Activated CD4-positive, alpha-beta T cell treated with anti-CD3 and anti-CD28 coated beads, Interleukin-2, amount 50 U/mL, for 16 hours (primary cell): ENCODE data around the gene SLC2A2.

ENCODE experiments used
- DNase-seq: peaks from one replicate; pipeline ENCODE4 v3.0.0-alpha.2; 2020

The SLC2A2 gene

DNA sequence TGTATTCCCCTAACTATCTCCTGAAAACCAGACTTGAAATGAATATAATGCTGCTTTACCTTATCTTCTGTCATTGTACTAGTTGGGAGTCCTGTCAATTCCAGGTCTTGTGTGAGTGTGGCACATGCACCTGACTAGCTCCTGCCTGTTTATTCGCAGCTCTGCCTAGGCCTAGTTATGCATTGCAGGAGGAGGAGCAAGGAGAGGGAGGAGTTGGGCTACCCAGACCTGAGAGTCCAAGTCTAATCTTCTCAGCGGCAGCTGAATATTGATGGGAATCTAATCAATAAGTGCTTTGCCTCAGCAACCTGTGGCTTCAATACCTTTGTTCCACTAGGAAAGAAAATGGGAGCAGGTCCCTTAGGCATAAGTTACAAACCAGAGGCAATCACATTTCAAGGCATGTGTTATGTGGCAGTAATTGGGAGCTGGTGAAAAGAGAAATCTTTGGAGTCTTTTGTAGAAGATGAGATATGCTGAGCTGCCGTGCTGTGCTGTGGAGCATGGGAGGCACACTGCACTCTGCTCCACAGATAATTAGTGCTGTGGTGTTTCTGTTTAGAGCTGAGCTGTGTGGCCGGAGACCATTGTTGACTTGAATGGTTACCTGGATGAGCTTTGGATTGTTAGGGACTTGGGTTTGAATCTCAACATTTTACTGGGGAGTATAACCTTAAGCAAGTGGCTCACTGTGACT, at the start of gene SLC2A2:
Gene SLC2A2, minus strand, starts transcription at position 124 of the 697 bp plus-strand sequence. Its CDS starts 50 bp downstream, at position 74.
- no peak for DNase-seq

GRCh38 chr3:171072432-171072831, 45.9 kb upstream of the SLC2A2 start:
- DNase-seq = no peak

GRCh38 chr3:171068658-171069057, 42.1 kb upstream of the SLC2A2 start:
- DNase-seq = no peak

DNA sequence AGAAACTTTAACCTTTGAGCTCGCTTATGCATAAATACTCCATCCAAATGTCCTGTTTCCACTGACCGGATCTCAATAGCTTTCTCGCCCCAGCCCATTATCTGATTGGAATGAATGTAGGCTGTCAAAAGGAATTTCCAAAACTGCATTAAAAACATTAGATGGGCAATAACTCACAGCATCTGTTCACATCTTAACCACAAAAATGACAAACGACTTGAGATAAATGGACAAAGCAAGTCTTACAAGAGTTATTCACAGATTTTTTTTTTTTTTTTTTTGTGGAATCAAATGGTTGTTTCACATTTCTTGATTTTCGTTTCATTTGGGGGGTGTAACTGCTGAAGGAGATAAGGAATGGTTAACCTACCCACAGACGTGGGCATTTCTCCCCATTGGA, 39.7 kb upstream of the SLC2A2 start:
- no peak for DNase-seq

DNA sequence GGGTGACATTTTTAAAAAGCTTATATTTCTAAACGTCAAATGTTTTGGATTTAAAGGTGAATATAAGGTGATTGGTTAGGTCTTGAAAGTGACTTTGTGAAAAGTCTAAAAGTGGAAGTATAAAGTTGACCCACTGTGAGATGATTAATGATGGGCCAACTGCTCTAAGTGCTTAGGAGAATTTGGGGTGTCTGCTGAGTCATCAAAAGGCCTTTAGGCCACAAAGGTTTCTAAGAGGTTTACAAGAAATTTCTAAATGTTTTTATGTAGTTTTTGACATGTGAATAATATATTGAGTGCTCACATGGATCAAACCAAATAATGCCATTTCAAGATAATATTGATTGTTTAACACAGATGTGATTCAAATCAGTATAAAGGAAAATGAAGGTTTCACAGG, 39.2 kb upstream of the SLC2A2 start:
- DNase-seq = no peak

DNA sequence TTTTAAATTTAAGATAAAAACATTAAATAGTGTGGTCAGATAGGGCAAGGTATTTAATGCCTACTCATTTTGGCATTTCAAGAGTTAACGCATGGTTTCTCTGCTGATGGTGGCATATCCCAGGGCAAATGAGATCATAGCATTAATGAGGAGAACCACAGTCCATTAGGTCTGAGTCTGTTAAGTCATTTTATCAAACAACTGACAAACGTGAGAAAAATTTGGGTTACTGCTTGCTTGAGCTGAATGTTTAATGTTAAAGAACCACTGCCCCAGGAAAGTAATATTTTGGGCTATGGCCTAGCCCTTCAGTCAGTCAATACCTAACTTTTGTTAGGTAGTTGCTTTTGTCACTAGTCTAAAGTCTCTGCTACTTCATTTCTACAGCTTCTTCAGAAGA, 37.9 kb upstream of the SLC2A2 start:
- no peak for DNase-seq

DNA sequence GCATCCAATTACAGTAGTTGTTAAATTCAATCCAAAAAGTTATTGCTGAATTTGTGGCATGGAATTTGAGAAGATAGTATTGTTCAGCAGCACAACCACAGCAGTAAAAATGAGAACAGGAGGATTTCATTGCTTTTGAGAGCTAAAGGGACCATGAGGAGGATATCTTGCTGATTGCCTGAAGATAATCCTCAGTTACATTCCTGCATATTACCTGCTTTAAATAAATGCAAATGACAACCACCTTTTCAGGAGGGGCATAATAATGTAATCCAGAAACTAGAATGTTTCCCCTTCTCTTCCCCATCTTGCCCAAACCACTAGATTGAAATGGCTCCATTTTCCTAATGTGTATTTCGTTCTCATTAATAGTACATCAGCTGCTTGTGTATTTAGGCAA, 35.2 kb upstream of the SLC2A2 start:
- DNase-seq = no peak

DNA sequence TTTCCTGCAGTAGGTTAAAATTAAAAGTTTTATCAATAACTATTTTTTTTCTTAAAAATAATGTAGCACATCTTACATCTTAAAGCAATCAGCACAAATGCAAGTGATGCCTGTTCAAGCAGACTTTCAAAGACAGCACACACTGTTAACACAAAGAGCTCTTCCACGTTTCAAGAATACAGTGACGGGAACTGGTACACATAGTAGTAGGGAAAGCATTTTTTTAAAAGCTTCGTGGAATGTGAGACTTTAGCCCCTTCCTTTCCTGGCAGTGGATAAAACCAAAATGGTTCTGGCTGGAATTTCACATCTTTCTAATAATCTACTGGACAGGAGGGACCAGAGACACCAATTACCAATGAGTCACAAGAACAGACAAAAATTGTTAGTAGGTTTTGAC, 33.5 kb upstream of the SLC2A2 start:
- no peak for DNase-seq

- no peak for DNase-seq
Measured at GRCh38 chr3:171058873-171059603, 32.5 kb upstream of the SLC2A2 start.

DNA sequence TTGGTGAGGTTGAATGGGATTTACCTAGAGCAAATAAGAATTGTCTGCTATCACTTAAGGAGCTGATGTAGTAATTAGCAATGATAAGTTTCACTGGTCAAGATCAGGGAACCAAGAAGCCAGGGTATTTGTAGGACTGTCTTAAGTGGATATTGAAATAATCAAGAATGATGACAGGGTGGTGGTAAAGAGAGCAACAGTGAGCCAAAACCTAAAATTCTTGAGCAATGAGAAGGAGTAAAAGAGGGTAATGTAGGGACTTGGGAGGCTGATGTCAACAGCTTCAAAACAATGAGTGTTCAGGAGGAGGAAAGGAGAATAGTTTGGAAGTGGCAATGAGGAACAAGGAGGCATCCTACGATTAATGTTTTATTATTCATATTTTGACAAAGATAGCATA, 31.5 kb upstream of the SLC2A2 start:
- no peak for DNase-seq

GRCh38 chr3:171057072-171057471, 30.6 kb upstream of the SLC2A2 start:
- no peak for DNase-seq

- DNase-seq = no peak
Measured at GRCh38 chr3:171056528-171056927, 30.0 kb upstream of the SLC2A2 start.

GRCh38 chr3:171055336-171056178, 29.0 kb upstream of the SLC2A2 start:
- DNase-seq = no peak

DNA sequence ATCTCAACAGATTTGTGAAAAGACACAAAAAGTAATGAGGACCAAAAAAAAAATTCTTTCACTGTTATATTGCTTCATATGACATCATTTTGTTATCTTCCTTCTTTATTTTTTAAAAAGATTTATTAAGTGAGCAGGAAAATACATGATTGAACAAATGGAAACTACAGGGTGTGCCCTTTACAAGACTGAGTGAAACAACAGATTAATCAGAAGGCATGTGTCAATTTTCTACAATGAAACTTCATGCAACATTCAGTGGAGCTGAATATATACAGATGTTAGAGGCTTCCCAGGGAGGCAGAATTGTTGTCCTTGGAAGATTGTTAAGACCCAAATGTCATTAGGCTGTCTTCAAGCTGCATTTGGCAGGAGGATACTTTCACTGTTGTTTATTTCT, 28.4 kb upstream of the SLC2A2 start:
- no peak for DNase-seq

DNA sequence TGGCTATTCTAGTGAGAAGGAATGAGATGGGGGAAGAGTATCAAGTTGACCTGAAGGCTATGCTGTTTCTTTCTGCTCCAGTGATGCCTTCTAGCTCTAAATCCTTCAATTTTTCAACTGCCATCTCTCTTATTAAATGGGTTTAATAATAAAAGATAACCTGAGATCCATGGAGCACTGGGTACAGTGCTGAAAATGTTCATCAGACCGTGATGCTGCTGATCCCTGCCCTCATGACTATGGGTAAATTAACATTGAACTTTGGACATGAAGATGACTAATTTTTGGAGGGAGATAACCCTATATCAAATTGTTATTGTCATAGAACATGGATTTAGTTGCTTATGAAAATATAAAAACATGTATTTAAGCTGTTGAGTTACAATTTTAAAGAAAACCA, 27.7 kb upstream of the SLC2A2 start:
- no peak for DNase-seq

GRCh38 chr3:171049861-171050444, 23.4 kb upstream of the SLC2A2 start:
- DNase-seq = peak; percentile 57

DNA sequence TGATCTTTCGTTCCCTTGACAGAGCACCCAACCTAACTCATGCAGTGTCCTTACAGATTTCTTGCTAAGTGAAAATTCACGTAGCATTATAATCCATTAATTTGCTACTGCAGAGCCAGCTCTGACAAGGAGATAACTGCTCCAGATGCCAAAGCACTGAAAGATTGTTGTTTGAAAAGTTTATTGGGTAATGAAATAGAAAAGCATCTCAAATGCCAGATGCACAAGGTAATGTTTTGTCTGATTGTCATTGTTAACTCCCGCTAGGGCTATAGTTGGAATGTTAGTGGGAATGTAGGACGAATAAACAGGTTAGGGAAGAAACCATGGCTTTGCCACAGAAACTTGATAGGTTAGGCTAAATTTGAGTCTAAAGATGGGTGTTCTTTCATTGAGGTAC, 20.2 kb upstream of the SLC2A2 start:
- DNase-seq = no peak

GRCh38 chr3:171044835-171045793, 18.6 kb upstream of the SLC2A2 start:
- no peak for DNase-seq

GRCh38 chr3:171044384-171044783, 17.9 kb upstream of the SLC2A2 start:
- DNase-seq = no peak

GRCh38 chr3:171039674-171040073, 13.2 kb upstream of the SLC2A2 start:
- no peak for DNase-seq

GRCh38 chr3:171038342-171038741, 11.8 kb upstream of the SLC2A2 start:
- no peak for DNase-seq

GRCh38 chr3:171028779-171029232, 2.3 kb upstream of the SLC2A2 start:
- no peak for DNase-seq
